ENCODE results near the gene PBX1.

- TF ChIP-seq, protein P1, sequence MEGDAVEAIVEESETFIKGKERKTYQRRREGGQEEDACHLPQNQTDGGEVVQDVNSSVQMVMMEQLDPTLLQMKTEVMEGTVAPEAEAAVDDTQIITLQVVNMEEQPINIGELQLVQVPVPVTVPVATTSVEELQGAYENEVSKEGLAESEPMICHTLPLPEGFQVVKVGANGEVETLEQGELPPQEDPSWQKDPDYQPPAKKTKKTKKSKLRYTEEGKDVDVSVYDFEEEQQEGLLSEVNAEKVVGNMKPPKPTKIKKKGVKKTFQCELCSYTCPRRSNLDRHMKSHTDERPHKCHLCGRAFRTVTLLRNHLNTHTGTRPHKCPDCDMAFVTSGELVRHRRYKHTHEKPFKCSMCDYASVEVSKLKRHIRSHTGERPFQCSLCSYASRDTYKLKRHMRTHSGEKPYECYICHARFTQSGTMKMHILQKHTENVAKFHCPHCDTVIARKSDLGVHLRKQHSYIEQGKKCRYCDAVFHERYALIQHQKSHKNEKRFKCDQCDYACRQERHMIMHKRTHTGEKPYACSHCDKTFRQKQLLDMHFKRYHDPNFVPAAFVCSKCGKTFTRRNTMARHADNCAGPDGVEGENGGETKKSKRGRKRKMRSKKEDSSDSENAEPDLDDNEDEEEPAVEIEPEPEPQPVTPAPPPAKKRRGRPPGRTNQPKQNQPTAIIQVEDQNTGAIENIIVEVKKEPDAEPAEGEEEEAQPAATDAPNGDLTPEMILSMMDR (IDR thresholded peaks at IDR 0.05) = no peak
- TF ChIP-seq POLR2A (IDR thresholded peaks at IDR 0.05) (no peak), EP300 (IDR thresholded peaks at IDR 0.05) (no peak)
These were observed 34.2 kb upstream of the PBX1 start for GRCh38 chr1:164524810-164525209.
